Measurements from ENCODE around the gene NAV1. TPM values are rescaled to one million over a fixed set of nuclear protein-coding genes. Genes with fewer than 3 reads are reported as not detected.

NAV1 gene
- total RNA-seq, 4 donors from 2014 or later = 18.1 to 25.5 (median 21.0) TPM

GRCh38 chr1:201537467-201537866 lies 1.5 kb upstream of the NAV1 start:
- Histone ChIP-seq H3K36me3 (no peaks in the 10 kb centered on the region), H3K27me3 (peaks cover 0 to 56% (median 6%) of the 10 kb centered on the region in 4 donors), H3K4me3 (no peak overlapping the region), H3K9me3 (no peaks in the 10 kb centered on the region), H3K27ac (peak overlapping the region; percentile 1 to 96 (median 85)), H3K4me1 (peaks cover 35 to 80% (median 63%) of the 10 kb centered on the region in 3 donors)
- intact Hi-C loops (cut with DNase I) = no loop called here
- TF ChIP-seq CTCF (IDR thresholded peaks at IDR 0.05) (no peak), POLR2A (IDR thresholded peaks at IDR 0.05) (no peak)
- WGBS, 2 donors = 92 to 98% methylated on average over 3 to 4 of the region's 4 CpGs
- no peak for DNase-seq

- no peaks in the 10 kb centered on the region for H3K9me3 ChIP-seq
- DNase-seq = no peak
- H3K4me3 ChIP-seq = peak overlapping the region; percentile 49 to 91 (median 61)
- peaks cover 0 to 56% (median 6%) of the 10 kb centered on the region in 4 donors for H3K27me3 ChIP-seq
- H3K4me1 ChIP-seq = peaks cover 35 to 84% (median 65%) of the 10 kb centered on the region in 3 donors
- WGBS, 2 donors = 22 to 52% methylated on average over 4 of the region's 6 CpGs
- peak overlapping the region; percentile 77 to 96 (median 85) for H3K27ac ChIP-seq
- no peaks in the 10 kb centered on the region for H3K36me3 ChIP-seq
- intact Hi-C loops (cut with DNase I) = no loop called here
- TF ChIP-seq POLR2A (IDR thresholded peaks at IDR 0.05) (no peak), CTCF (IDR thresholded peaks at IDR 0.05) (no peak)
Measured at GRCh38 chr1:201537891-201538611, 876 bp upstream of the NAV1 start.

GRCh38 chr1:201539561-201540431 lies 869 bp downstream of the NAV1 start:
- peak overlapping the region; percentile 49 to 91 (median 61) for H3K4me3 ChIP-seq
- no peaks in the 10 kb centered on the region for H3K9me3 ChIP-seq
- no peaks in the 10 kb centered on the region for H3K36me3 ChIP-seq
- peak overlapping the region; percentile 77 to 96 (median 85) for H3K27ac ChIP-seq
- no peak for DNase-seq
- TF ChIP-seq POLR2A (IDR thresholded peaks at IDR 0.05) (no peak), CTCF (IDR thresholded peaks at IDR 0.05) (no peak)
- intact Hi-C loops (cut with DNase I) = no loop called here
- H3K4me1 ChIP-seq = peaks cover 35 to 93% (median 69%) of the 10 kb centered on the region in 3 donors
- peaks cover 0 to 56% (median 6%) of the 10 kb centered on the region in 4 donors for H3K27me3 ChIP-seq
- WGBS, 2 donors = 4 to 6% methylated on average over 9 to 23 of the region's 47 CpGs

- intact Hi-C loops (cut with DNase I) = no loop called here
- peak overlapping the region in 1 of 4 donors; percentile 91 for H3K4me3 ChIP-seq
- H3K4me1 ChIP-seq = peaks cover 34 to 85% (median 57%) of the 10 kb centered on the region in 3 donors
- H3K36me3 ChIP-seq = no peaks in the 10 kb centered on the region
- peaks cover 0 to 51% (median 6%) of the 10 kb centered on the region in 4 donors for H3K27me3 ChIP-seq
- H3K9me3 ChIP-seq = no peaks in the 10 kb centered on the region
- TF ChIP-seq POLR2A (IDR thresholded peaks at IDR 0.05) = no peak
- TF ChIP-seq CTCF (IDR thresholded peaks at IDR 0.05) = no peak
- DNase-seq = no peak
- 57 to 75% methylated on average over 12 of the region's 12 CpGs for WGBS, 2 donors
- H3K27ac ChIP-seq = peak overlapping the region; percentile 4 to 96 (median 85)
Measured at GRCh38 chr1:201540846-201541735, 2.2 kb downstream of the NAV1 start.

All from esophagus squamous epithelium (tissue), 5 donors.